ENCODE measurements around the gene PRSS23.
"Not testable (repeated sequence)": the region's sequence is repeated elsewhere in the genome, so short reads cannot be mapped to it uniquely, and the experiment has no call there.

The PRSS23 gene

GRCh38 chr11:86765878-86766277, 34.5 kb upstream of the PRSS23 start:
- TF ChIP-seq, protein P1, sequence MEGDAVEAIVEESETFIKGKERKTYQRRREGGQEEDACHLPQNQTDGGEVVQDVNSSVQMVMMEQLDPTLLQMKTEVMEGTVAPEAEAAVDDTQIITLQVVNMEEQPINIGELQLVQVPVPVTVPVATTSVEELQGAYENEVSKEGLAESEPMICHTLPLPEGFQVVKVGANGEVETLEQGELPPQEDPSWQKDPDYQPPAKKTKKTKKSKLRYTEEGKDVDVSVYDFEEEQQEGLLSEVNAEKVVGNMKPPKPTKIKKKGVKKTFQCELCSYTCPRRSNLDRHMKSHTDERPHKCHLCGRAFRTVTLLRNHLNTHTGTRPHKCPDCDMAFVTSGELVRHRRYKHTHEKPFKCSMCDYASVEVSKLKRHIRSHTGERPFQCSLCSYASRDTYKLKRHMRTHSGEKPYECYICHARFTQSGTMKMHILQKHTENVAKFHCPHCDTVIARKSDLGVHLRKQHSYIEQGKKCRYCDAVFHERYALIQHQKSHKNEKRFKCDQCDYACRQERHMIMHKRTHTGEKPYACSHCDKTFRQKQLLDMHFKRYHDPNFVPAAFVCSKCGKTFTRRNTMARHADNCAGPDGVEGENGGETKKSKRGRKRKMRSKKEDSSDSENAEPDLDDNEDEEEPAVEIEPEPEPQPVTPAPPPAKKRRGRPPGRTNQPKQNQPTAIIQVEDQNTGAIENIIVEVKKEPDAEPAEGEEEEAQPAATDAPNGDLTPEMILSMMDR (IDR thresholded peaks at IDR 0.05; ENCODE audit: extremely low read depth, missing control alignments) = no peak
- DNase-seq (ENCODE audit: low spot score) = no peak

DNA sequence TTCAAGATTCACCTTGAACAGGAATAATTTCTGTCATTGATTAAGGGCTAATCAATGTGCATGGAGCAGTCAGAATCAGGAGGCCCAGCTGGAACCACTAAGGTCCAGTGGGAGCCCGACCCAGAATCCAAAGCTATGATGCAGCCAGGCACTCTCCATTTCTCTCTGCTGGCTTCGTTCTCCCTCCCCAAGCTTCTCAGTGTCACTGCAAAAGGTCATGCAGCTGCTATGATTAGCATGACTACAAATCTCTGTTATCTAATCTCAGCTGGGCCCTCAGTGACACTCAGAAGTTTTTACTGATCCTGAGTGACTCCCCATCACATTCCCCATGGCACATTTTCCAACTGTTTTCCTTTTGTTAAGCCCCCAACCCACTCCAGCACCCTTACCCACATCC, 31.1 kb upstream of the PRSS23 start:
- TF ChIP-seq, protein P1 (IDR thresholded peaks at IDR 0.05; ENCODE audit: extremely low read depth, missing control alignments) = no peak
- DNase-seq (ENCODE audit: low spot score) = no peak

GRCh38 chr11:86770473-86771027, 29.8 kb upstream of the PRSS23 start:
- not testable (repeated sequence) for DNase-seq (ENCODE audit: low spot score)

DNA sequence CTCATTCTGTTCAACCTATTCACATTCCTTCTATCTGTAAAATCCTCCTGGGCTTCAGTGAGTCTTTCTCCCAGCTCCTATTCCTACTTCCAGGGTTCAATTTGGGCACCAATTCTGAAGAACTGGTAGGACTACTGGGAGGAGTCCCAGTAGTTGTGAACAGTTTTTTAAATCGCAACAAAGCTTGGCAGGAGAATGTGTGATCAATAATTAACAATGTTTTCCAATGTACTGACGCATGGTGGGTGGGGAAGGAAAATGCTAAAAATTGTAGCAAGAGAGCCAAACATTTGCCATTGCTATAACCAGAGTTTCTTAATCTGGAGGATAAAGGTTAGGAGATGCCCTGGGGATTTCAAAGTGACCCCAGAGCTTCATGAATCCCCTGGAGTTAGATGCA, 27.3 kb upstream of the PRSS23 start:
- no peak for DNase-seq (ENCODE audit: low spot score)
- TF ChIP-seq, protein P1 (IDR thresholded peaks at IDR 0.05; ENCODE audit: extremely low read depth, missing control alignments) = no peak

GRCh38 chr11:86773513-86774252, 26.7 kb upstream of the PRSS23 start:
- TF ChIP-seq, protein P1 (IDR thresholded peaks at IDR 0.05; ENCODE audit: extremely low read depth, missing control alignments) = no peak
- no peak for DNase-seq (ENCODE audit: low spot score)

GRCh38 chr11:86774417-86774816, 25.9 kb upstream of the PRSS23 start:
- DNase-seq (ENCODE audit: low spot score) = no peak
- TF ChIP-seq, protein P1 (IDR thresholded peaks at IDR 0.05; ENCODE audit: extremely low read depth, missing control alignments) = no peak

DNA sequence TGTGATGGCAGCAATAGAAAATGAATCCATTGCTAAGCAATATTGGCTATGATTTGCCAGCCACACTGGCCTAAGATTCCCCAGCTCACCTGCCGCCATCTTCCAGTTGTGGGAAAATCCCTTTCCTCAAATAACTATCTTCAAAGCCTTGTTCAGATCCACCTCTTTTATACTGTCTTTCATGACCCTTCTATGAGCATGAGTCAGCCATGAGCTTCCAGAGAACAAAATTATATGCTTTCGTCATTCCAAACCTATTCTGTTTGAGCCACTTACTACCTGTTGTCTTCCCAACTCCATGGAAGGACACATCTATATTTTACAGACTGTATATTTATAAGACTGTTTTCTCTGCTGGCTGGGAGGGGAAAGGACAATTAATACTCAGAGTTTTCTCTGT, 25.0 kb upstream of the PRSS23 start:
- TF ChIP-seq, protein P1 (IDR thresholded peaks at IDR 0.05; ENCODE audit: extremely low read depth, missing control alignments) = no peak
- DNase-seq (ENCODE audit: low spot score) = no peak

- no peak for DNase-seq (ENCODE audit: low spot score)
- TF ChIP-seq, protein P1 (IDR thresholded peaks at IDR 0.05; ENCODE audit: extremely low read depth, missing control alignments) = no peak
Measured at GRCh38 chr11:86781546-86781945, 18.8 kb upstream of the PRSS23 start.
